ENCODE measurements around the gene CNTNAP2. TPM values are rescaled to one million over a fixed set of nuclear protein-coding genes. Genes with fewer than 3 reads are reported as not detected.

Gene CNTNAP2
- total RNA-seq, 4 donors from 2014 or later: 0.91 to 16.0 TPM; not detected in 2

DNA sequence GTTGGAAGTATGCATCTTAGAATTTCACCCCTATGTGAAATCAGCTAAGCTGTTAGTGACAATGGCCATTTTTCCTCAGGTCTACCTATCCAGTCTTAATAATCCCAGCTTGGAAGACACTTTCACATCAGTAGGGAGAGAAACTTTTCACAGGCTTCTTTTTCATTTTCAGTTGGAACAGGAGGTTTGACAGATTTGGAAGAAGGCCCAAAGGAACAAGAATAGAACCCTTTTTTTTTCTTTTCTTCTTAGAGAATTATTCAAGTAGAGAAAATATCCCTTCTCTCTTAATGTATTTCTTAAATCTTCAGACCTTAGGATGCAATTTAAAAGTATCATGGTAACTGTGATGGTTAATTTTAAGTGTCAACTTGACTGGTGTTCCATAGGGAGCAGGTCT, 2063.5 kb downstream of the CNTNAP2 start:
- H3K36me3 ChIP-seq: no peaks in the 10 kb centered on the region
- TF ChIP-seq, protein P1, sequence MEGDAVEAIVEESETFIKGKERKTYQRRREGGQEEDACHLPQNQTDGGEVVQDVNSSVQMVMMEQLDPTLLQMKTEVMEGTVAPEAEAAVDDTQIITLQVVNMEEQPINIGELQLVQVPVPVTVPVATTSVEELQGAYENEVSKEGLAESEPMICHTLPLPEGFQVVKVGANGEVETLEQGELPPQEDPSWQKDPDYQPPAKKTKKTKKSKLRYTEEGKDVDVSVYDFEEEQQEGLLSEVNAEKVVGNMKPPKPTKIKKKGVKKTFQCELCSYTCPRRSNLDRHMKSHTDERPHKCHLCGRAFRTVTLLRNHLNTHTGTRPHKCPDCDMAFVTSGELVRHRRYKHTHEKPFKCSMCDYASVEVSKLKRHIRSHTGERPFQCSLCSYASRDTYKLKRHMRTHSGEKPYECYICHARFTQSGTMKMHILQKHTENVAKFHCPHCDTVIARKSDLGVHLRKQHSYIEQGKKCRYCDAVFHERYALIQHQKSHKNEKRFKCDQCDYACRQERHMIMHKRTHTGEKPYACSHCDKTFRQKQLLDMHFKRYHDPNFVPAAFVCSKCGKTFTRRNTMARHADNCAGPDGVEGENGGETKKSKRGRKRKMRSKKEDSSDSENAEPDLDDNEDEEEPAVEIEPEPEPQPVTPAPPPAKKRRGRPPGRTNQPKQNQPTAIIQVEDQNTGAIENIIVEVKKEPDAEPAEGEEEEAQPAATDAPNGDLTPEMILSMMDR (IDR thresholded peaks at IDR 0.05): no peak
- TF ChIP-seq POLR2A (IDR thresholded peaks at IDR 0.05): no peak
- no peaks in the 10 kb centered on the region for H3K27me3 ChIP-seq
- DNase-seq: no peak
- intact Hi-C loops (cut with DNase I; ENCODE audit: low total_unique reads): no loop called here
- H3K4me3 ChIP-seq: no peak overlapping the region
- no peak overlapping the region for H3K27ac ChIP-seq
- H3K4me1 ChIP-seq: no peaks in the 10 kb centered on the region
- H3K9me3 ChIP-seq: no peaks in the 10 kb centered on the region

DNA sequence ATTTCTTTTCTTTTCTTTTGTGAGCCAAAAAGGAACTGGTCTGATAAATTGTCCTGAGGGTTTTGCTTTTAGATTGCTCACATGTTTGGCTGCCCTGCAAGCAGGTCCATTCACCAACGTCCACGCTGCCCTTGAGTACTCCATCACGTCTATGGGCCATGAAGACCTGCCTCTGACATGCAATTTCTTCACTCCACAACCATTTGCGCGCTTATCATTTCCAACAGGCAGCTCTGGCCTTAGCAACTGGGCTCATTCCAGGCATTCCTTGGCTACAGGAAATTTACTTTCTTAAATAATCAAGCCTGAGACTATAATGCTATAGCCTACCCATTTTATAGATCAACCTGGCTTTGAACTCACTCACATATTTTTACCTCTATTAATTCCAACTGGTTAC, 2065.7 kb downstream of the CNTNAP2 start:
- Histone ChIP-seq H3K27me3 (no peaks in the 10 kb centered on the region), H3K27ac (no peak overlapping the region), H3K36me3 (no peaks in the 10 kb centered on the region), H3K4me1 (no peaks in the 10 kb centered on the region), H3K4me3 (no peak overlapping the region), H3K9me3 (no peaks in the 10 kb centered on the region)
- no peak for DNase-seq
- TF ChIP-seq, protein P1 (IDR thresholded peaks at IDR 0.05): no peak
- TF ChIP-seq POLR2A (IDR thresholded peaks at IDR 0.05): no peak
- intact Hi-C loops (cut with DNase I; ENCODE audit: low total_unique reads): no loop called here

DNA sequence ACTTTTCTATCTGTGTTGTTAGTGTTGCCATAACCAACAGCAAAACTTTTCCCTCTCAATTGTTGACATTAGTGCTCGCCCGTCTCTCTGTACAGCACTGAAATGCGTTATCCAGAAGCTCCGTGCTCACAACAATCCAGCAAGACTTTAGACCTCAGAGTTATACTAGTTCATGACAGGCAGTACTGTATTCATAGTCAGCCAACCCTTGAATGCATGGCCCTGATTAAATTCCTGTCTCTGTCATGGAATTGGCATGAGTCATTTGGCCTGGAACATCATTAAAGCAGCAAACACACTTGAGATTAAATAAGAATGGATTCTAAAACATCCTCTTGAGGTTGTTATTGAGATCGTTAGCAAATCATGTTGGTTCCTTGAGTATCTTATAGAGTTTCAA, 2068.4 kb downstream of the CNTNAP2 start:
- Histone ChIP-seq H3K4me1 (no peaks in the 10 kb centered on the region), H3K36me3 (no peaks in the 10 kb centered on the region), H3K4me3 (no peak overlapping the region), H3K27ac (no peak overlapping the region), H3K27me3 (no peaks in the 10 kb centered on the region), H3K9me3 (no peaks in the 10 kb centered on the region)
- intact Hi-C loops (cut with DNase I; ENCODE audit: low total_unique reads): no loop called here
- no peak for DNase-seq
- TF ChIP-seq, protein P1 (IDR thresholded peaks at IDR 0.05): no peak
- TF ChIP-seq POLR2A (IDR thresholded peaks at IDR 0.05): no peak

DNA sequence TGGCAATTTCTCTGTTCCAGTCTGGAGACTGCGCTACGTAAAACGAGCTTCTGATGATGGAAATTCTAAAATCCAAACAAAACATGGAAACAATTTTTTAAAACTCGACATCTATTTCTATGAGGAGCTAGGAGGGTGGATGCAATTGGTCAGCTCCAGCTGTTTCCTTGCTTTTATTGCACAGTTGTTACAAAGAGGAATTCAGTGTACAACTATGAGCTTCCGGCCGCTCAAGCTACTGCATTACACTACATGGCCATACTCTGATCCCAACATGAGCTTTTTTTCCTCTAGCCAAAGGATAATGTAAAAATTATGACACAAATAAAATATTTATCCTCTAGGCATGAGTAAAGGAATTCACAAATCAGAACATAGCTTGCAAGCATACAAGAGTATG, 2070.9 kb downstream of the CNTNAP2 start:
- intact Hi-C loops (cut with DNase I; ENCODE audit: low total_unique reads): no loop called here
- TF ChIP-seq POLR2A (IDR thresholded peaks at IDR 0.05): no peak
- TF ChIP-seq, protein P1 (IDR thresholded peaks at IDR 0.05): no peak
- Histone ChIP-seq H3K27me3 (no peaks in the 10 kb centered on the region), H3K4me1 (no peaks in the 10 kb centered on the region), H3K27ac (no peak overlapping the region), H3K9me3 (no peaks in the 10 kb centered on the region), H3K4me3 (no peak overlapping the region), H3K36me3 (no peaks in the 10 kb centered on the region)
- DNase-seq: no peak

DNA sequence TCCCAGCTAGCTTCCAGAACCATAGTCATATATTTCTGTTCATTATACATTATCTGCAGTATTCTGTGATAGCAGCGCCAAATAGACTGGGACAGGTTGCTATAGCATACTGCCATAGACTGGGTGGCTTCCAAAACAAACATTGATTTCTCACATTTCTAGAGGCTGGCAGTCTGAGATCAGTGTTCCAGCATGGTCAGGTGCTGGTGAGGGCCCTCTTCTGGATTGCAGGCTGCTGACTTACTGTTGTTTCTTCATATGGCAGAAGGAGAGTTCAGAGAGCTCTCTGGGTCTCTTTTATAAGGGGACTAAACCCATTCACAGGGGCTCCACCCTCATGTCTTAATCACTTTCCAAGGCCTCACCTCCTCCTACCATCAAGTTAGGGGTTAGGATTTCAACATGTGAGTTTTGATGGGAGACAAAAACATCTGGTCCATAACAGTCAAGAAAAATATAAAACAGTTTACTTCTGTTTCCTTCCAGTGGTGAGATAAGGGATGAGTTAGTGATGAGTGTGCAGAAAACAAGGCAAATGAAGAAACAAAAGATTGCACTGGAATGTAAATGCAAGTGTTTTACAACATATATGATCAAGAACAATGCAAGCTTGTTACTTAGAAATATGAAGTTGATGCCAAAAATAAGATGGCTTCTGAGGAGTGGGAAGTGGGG, 2074.9 kb downstream of the CNTNAP2 start:
- no peak for TF ChIP-seq POLR2A (IDR thresholded peaks at IDR 0.05)
- TF ChIP-seq, protein P1 (IDR thresholded peaks at IDR 0.05): no peak

More for the DNA sequence above, 2074.9 kb downstream of the CNTNAP2 start:
- no peak overlapping the region for H3K27ac ChIP-seq
- no peak for DNase-seq
- intact Hi-C loops (cut with DNase I; ENCODE audit: low total_unique reads): no loop called here
- H3K9me3 ChIP-seq: no peaks in the 10 kb centered on the region
- no peaks in the 10 kb centered on the region for H3K27me3 ChIP-seq
- no peaks in the 10 kb centered on the region for H3K36me3 ChIP-seq
- H3K4me3 ChIP-seq: no peak overlapping the region
- H3K4me1 ChIP-seq: no peaks in the 10 kb centered on the region

Data from uterus (tissue), 4 donors.